HG03175 (cell line): ENCODE measurements around the gene CLCF1.

ENCODE experiments used
- ATAC-seq: cut with Tn5 transposase; IDR thresholded peaks from one replicate; pipeline ENCODE4 v1.9.1; 2021; ENCODE audit warnings: mild to moderate bottlenecking, moderate library complexity; ENCODE audit not compliant: unreplicated experiment

Gene CLCF1

DNA sequence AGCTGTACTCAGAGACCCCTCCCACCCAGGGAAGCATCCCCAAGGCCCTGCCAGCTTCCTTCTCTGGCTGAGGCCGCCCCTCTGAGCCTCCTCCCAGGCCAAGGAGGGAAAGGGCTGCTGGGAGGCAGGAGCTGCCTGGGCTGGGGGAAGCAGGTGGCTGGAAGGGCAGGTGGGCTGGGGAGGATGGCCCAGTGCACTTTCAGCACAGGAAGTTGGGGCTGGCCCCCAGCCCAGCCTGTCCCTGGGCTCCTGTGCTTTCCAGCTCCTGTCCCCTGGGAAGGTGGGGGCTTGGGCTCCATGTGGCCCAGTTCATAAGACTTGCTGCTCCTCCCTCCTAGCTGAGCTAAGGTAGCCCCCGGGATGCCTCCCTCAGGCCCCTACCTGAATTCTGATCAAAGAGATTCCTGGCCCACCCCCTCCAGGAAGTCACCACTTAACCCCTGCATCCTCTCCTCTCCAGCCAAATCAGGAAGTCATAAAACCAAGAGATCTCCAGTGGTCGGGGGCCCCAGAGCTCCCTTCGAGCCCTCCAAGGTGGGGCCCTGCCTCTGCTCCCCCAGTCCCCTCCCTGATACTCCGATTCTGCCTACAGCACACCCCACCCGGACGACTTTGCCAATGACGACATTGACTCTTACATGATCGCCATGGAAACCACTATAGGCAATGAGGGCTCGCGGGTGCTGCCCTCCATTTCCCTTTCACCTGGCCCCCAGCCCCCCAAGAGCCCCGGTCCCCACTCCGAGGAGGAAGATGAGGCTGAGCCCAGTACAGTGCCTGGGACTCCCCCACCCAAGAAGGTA, 23.4 kb upstream of the CLCF1 start:
- ATAC-seq, result no peak

DNA sequence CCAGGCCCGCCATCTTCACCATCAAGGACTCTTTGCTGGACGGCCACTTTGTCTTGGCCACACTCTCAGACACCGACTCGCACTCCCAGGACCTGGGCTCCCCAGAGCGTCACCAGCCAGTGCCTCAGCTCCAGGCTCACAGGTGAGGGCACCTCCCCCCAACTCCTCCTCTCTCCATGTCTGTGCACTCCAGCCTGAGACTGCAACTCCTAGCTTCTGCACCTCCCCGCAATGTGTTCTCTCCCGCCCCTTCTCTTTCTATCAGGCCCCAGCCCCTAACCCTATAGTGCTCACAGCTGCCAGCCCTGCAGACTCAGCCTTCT, 22.8 kb upstream of the CLCF1 start:
- ATAC-seq, result no peak

DNA sequence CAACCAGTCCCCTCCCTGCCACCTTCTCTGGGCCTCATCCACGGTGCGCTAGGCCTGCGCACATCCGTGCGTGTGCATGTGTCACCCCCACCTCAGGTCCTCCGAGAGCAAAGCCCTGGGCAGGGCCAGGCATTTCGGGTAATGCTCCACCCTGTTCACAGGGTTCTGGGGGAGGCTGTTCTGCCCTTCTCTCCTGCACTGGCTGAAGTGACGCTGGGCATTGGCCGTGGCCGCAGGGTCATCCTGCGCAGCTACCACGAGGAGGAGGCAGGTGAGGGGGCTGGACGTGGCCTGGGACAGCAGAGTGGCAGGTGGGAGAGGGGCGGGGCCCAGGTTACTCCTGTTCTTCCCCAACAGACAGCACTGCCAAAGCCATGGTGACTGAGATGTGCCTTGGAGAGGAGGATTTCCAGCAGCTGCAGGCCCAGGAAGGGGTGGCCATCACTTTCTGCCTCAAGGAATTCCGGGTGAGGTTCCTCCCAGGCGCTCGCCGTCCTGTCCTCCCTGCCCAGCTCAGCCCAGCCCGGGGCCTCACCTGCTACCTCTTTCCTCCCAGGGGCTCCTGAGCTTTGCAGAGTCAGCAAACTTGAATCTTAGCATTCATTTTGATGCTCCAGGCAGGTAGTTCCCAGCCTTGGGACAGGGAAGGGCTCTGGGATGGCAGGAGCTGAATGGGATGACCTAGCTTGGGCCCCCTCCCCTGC, 22.3 kb upstream of the CLCF1 start:
- ATAC-seq, result no peak

DNA sequence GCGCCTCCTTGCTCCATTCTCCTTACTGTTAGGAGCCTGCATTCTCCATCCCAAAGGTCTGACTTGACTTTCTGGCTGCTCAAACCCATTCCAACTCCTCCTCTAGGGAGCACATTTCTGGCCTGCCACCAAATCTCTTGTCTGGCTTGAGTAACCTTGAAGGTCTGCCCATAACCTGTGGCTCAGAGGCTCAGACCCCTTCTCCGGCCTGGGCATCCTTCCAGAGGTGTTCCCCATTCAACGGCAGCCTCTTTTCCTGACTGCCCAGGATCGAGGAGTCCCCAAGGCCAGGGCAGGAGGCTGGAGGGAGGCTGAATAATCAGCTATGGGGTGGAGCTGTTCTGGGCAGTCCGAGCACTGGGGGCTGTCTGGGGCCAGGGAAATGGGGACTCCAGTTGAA, 20.6 kb upstream of the CLCF1 start:
- no peak for ATAC-seq

DNA sequence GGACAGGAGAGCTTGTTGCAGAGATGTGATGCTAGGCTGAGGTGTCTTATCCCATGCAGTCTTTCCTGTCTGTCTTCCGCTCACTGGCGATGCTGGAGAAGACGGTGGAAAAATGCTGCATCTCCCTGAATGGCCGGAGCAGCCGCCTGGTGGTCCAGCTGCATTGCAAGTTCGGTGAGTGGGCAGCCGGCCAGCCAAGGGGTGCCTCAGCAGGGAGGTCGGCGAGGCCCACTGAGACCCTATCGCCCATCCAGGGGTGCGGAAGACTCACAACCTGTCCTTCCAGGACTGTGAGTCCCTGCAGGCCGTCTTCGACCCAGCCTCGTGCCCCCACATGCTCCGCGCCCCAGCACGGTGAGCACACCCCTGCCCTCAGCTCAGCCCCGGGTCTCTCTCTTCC, 20.0 kb upstream of the CLCF1 start:
- no peak for ATAC-seq

DNA sequence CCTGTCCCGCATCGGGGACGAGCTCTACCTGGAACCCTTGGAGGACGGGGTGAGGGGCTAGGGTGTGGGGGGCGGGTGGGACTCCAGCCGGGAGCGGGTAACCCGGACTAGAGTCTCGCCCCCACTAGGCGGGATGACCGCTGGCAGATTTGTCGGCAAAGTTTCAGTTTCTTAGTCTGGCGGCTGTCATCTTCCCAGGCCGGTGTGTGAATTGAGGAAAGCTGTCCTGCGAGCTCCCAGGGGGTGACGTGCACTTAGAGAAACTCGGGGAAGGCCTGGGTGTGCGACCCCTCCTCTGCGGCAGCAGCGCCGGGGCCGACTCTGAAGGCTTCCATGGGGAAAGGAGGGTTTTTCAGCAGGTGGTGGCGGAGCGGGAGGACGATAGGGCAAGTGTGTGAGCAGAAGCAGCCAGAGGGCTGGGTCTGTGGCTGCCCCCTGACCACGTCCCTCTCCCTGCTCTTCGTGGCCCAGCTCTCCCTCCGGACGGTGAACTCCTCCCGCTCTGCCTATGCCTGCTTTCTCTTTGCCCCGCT, 18.9 kb upstream of the CLCF1 start:
- ATAC-seq, result no peak

DNA sequence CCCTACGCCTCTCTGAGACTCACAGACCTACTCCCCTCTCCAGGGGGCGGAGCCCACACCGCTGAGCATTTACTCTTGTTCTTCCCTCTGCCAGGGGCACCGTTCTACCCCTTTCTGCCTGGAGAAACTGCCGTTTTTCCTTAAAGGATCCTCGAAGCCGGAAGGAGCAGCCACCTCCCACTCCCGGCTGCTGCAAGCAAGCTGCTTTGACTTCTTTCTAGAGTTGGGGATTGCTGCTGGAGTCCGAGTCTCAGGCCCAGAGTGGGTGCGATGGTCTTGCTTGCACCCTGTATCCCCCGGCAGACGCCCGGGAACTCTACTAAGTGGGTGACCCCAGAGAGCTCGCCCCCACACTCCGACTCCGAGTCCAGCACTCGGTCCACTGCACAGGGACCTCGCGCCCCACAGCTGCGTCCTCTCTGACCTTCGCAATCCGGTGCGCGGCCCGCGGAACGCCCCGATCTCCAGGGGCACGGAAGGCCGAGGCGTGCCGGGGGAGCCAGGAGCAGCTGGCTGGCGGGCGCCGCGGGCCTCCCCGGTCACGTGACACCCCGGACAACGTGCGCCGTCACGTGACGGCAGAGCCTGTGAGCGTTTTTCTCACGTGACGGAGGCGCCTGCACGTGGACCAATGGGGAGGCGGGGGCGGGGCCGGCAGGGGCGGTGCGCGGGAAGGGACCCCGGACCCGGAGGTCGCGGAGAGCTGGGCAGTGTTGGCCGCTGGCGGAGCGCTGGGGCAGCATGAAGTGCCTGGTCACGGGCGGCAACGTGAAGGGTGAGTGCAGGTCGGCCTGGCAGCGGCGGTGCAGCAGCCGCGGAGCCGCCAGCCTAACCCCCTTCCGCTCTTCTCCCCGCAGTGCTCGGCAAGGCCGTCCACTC, 18.1 kb upstream of the CLCF1 start, which contains the start of gene RAD9A:
TSS of gene RAD9A (plus strand) at position 683 of the 879 bp plus-strand sequence. CDS start at position 742, 59 bp downstream.
- peak; percentile 61 for ATAC-seq

DNA sequence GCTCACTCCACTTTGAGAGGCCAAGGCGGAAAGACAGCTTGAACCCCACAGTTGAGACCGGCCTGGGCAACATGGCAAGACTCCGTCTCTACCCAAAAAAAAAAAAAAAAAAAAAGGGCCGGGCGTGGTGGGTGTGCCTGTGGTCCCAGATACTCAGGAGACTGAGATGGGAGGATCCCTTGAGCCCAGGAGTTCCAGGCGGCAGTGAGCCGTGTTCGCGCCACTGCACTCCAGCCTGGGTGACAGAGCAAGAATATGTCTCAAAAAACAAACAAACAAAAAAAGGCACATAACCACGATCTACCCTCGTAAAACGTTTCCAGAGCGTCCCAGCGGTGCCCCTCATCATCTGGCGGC, 17.5 kb upstream of the CLCF1 start:
- ATAC-seq, result no peak

DNA sequence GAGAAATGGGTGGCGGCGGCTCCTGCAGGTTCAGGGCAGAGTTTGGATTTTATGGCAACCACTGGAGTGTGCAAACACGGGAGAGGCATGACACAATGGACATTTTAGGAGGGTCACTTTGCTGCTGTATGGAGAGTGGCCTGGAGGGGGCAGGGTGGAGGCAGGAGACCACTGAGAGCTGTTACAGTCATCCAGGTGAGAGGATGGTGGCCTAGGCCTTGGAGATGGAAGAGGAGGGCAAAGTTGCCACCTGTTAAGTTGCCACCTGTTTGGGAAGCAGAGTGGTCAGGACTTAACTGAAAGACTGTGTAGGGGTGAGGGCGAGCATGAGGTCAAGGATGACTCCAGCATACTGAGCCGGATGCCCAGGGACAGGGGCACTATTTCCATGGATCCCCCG, 16.1 kb upstream of the CLCF1 start:
- no peak for ATAC-seq

DNA sequence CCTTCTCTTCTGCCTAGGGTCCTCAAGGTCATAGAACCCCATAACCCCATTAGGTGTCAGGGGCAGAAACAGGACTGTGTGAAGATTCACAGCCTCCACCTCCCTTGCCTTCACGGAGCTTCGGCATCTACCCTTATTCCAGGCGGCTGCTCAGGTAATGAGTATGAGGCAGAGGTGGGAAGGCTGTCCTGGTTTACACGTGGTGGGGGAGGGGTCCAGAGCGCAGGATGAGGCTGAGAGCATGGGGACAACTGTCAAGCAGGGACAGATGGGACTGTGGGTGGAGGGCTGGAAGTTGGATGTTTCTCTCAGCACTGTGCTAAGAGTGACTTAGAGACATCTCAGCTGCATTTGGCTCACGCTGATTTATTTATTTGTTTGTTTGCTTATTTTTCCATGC, 14.1 kb upstream of the CLCF1 start:
- ATAC-seq, result no peak

DNA sequence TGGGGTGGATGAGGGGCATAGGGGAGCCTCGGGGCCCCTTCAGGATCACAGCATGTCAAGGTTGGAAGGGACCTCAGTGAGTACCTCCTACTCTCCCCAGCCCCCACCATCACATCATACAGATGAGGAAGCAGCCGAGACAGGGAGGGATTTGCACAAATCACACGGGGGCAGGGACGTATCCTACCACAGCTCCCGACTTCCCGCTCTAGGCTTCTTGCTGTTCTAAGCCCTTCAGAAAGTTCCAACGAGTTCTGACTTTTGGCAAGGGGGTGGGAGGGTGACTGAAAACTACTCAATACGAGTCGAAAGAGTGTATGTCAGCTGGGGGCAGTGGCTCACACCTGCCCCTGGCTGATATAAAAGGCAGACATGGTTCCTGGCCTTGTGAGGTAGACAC, 13.7 kb upstream of the CLCF1 start:
- ATAC-seq, result no peak

DNA sequence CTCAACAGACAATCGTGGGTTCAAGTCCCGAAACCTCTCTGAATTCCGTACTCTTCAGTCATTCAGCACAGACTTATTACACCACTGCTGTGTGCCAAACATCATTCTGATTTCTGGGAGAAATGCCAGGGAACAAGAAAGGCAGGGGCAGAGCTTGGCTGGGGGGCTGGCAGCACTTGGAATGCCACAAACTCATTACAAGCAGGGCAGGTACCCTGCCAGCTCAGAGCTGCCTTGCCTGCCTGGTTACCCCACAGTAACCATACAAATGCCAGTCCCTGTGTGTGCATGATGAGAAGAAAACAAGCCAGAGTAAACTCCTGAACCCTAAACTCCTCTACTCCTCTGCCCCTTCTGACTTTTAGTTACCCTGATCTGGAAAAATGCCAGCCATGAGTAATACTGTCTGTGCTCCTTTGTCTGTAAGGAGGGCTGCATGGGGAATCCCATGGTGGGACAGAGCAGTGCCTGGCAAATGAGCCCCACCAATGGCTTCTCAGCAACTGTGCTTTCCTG, 11.5 kb upstream of the CLCF1 start:
- no peak for ATAC-seq

DNA sequence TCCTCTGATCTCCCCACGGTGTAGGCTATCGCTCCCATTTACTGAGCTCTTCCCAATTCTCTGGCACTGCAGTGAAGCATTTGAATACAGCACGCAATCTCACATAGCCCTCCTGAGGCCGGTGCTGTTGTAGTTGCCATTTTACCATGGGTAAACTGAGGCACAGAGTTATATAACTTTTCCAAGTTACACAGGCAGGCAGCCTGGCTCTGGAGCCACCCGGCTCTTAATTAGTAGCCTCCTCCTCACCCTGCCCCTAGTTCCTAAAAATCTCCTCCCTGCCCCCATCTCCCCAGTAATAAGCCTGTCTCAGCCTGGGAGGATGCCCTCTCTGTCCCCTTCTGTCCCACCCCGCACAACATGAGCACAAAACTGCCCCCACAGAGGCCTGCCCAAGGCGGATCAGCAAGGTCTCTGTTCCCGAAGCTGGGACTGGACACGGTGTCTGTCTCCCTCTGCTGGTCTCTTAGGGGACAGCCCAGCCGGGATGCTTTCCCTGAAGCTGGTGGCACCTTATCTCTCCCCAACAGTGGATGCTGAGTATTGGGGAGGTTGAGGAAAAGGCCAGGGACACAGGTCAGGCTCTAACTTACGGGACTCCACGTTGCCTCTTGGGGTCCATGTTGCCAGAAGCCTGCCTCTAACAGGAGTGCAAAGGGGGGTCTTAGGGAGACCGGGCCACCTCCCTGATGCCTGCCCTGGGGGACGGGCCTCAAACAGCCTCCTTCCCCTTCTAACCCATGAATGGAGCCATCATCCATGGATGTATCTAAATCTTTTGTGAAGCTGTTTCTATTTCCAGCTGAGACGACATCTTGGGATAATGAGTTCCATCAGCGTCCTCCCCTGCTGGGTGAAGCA, 9.1 kb upstream of the CLCF1 start:
- no peak for ATAC-seq

DNA sequence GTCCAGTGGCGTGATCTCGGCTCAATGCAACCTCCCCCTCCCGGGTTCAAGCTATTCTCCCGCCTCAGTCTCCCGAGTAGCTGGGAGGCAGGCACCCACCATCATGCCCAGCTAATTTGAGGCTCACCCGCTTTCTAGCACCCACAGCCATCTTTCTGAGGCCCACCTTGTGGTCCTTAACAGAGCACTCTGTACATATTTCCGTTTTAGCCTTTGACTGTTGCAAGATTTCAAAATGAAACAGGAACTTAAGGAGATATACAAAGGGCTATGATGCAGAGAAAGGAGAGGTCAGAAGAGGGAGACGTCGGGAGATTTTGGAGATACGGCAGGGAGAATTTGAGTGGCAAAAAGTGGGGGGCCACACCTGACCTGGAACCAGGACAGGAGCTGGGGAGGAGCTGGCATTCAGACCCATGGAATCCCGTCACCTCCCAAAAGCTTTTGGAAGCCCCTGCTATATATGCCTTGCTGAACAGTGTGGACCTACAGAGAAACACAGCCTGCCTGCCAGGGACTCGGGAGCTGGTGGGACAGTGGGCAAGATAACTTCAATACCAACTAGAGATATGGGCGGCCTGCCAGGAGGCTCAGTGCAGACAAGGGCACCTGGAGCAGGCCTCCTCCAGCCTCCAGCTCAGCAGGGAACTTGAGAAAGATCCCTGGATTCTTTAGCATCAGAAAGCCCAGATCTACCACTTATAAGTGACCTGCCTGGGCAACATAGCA, 8.0 kb upstream of the CLCF1 start:
- ATAC-seq, result no peak

DNA sequence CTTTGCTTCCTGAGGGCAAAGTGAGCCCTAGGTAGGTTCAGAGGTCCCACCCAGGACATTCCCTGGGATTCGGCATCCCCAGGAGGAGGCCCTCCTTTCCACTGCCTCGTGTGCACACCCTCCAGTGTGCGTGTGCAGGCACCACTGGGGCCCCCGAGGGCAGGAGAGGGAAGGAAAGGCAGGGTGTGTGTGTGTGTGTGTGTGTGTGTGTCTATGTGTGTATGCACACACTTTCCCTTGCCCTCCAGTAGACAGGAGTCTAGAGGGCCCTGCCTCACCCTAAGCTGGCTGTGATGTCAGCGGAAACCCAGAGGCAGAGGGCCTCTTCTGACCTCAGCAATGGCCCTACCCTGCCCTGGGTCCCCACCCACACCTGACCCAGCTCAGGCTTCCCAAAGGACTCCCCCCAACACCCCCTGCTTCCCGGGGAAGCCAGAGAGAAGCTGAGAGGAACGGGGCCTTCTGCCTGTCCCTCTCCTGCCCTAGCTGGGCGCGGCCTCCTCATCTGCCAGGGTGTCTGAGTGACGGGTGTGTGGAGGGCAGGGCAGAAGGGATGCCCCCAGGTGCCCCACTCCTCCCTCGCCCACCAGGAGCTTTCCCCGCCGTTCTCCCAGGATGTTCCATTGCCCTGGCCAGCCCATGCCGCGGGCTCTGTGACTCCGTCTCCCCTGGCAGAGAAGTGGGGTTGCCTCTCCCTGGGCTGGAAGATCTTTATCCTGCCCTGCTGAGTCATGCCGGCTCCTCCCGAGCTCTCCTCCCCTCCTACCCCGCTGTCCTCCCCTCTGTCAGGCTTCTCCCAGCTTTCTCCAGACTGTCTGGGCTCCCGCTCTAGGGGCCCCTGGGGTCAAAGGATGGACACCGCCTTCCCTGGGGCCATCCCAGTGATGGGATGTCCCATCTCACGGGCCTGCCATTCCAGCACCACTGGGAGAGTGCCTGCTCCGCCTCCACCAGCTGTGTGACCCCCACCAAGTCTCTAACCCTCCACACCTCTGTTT, 6.0 kb upstream of the CLCF1 start:
- no peak for ATAC-seq

DNA sequence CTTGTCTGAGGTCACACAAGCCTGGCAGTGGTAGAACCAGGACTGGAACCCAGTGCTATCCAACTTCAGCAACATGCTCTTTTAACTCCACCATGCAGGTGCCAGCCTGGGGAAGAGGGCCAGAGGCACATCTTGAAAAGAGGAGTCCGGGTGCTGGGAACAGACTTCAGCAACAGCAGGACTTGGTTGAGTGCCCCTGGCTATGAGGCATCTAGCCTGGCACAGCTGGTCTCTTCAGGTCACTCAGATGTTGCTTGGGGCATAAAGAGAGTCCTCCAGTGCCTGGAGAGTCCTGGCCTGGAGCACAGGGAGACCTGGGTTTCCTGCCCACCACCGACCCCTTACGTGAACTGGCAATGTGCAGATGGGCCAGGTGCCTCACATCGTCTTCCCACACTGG, 5.1 kb upstream of the CLCF1 start:
- no peak for ATAC-seq

DNA sequence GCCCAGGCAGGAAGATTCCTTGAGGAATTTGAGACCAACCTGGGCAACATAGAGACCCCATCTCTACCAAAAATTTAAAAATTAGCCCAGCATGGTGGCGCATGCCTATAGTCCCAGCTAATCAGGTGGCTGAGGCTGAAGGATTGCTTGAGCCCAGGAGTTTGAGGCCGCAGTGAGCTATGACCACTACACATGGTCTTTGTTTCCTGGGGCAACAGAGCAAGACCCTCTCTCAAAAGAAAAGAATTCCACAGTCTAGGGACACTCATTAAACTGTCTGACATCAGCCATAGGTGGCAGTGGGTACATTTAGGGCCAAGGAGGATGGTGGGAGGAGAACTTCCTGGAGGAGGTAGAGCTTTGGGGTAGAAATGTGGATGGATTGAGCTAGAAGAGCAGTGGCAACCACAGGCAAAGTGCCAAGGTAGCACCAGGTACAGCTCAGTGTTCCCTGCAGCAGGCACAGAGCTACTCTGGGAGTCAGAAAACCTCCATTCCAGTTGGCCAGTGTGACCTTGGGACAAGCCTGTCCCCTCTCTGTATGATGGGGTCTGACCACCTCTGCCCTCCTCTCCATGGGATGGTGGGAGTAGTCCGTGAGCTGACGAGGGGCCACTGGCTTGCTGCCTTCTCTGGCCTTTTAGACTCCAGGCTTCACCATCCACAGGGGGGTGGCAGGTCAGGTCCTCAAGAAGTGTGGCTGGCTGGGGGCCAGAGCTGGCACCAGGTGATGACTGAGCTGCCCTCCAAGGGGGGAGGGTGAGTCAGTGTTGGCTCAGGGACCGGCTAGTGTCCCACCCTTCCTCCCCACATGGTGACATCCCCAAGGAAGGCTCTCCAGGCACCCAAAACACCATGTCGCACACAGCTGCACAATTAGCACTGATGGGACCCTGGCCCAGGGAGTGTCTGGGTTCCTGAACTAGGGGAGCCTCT, 3.7 kb upstream of the CLCF1 start:
- no peak for ATAC-seq
